Subcutaneous abdominal adipose tissue (tissue), 5 donors: ENCODE measurements around the gene ZFYVE27.

Experiments
- H3K27ac ChIP-seq: one replicate; pipeline ENCODE4 v1.7.0; 2013; ENCODE audit warnings: low read depth, mild to moderate bottlenecking, inconsistent platforms, low read length, moderate library complexity
- H3K27me3 ChIP-seq, 5 donors: one replicate each; pipeline ENCODE4 v1.7.0; 2013; ENCODE audit warnings: low read length in 5 of 5, inconsistent platforms in 1 of 5; ENCODE audit not compliant: control insufficient read depth in 5 of 5, insufficient read depth in 4 of 5
- H3K36me3 ChIP-seq, 5 donors: one replicate each; pipeline ENCODE4 v1.7.0; 2013; ENCODE audit warnings: low read length in 5 of 5; ENCODE audit not compliant: control insufficient read depth in 5 of 5, insufficient read depth in 5 of 5
- H3K4me1 ChIP-seq, 5 donors: one replicate each; pipeline ENCODE4 v1.7.0; 2013; ENCODE audit warnings: low read length in 5 of 5, mild to moderate bottlenecking in 3 of 5, moderate library complexity in 1 of 5; ENCODE audit not compliant: control insufficient read depth in 5 of 5, insufficient read depth in 5 of 5
- H3K4me3 ChIP-seq, 5 donors: one replicate each; pipeline ENCODE4 v1.7.0; 2013; ENCODE audit warnings: low read length in 5 of 5, low read depth in 1 of 5
- H3K9ac ChIP-seq, 5 donors: one replicate each; pipeline ENCODE4 v1.7.0; 2013; ENCODE audit warnings: low read length in 5 of 5, mild to moderate bottlenecking in 4 of 5, moderate library complexity in 3 of 5
- H3K9me3 ChIP-seq, 5 donors: one replicate each; pipeline ENCODE4 v1.7.0; 2013; ENCODE audit warnings: low read length in 5 of 5; ENCODE audit not compliant: control insufficient read depth in 5 of 5
- donor health status: healthy.
- donor health status: healthy.
- donor health status: healthy.
- donor health status: healthy.
- donor health status: healthy.

The ZFYVE27 gene

DNA sequence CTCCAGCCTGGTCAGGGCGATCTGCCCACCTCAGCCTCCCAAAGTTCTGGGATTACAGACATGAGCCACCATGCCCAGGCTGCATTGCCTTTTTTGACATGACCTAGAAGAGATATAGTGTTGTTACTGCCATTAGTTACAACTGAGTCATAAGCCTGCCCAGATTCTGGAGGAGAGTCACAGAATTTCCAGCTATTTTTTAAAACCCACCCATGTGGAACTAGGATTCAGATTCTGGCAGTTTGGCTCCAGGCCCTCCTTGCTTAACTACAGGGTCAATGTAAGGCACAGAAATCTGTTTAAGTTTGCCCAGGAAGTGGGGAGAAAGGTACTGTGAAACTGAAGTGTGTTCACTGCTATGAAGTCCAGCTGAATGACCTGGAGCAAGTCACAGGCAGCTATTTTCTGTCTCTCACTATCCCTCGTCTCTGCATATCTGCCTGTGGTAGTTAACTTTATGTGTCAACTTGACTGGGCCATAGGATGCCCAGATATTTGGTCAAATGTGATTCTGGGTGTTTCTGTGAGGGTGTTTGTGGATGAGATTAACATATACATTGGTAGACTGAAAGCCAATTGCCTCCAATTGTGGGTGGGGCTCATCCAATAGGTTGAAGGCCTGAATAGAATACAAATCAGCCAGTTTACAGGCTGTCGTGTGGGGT, 31.8 kb upstream of the ZFYVE27 start:
- H3K4me1 ChIP-seq: peaks cover 0 to 12% (median 10%) of the 10 kb centered on the region in 5 donors
- peaks cover 0 to 4% (median 0%) of the 10 kb centered on the region in 5 donors for H3K27me3 ChIP-seq
- no peaks in the 10 kb centered on the region for H3K36me3 ChIP-seq
- no peak overlapping the region for H3K9ac ChIP-seq
- H3K4me3 ChIP-seq: no peak overlapping the region
- no peaks in the 10 kb centered on the region for H3K9me3 ChIP-seq
- H3K27ac ChIP-seq: no peak overlapping the region

DNA sequence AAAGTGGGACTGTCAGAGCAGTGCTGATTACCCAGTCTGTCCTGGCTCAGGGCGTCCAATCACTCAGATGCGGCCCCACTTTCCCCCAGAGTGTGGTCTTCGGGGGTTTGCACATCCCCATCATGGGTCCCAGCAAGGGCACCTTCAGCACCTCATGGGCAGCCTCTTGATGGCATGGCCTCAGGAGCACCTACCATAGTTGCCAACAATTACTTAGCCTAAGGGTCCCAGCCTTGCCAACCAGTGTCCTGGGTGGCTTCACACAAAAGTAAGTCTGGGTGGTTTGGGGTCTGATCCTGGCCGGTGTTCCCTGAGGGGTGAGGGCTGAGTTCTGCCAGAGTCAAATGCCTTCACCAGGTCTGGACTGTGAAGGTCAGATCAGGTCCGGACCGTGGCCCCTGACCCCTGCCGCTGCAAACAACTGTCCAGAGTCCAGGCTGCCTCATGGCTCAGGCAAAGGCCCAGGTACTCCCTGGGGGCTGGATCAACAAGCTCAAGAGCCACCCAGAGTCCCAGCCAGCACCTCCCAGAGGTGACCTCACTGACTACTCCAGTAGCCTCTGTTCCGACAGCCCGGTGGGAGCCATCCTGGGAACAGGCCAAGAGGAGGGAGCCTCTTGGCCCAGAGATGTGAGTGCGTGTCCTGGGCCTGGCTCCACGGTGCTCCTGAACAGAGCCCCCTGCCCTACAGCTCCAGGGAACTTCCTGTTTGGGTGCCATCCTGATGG, 29.6 kb upstream of the ZFYVE27 start:
- Histone ChIP-seq H3K27ac (no peak overlapping the region), H3K9ac (no peak overlapping the region)

DNA sequence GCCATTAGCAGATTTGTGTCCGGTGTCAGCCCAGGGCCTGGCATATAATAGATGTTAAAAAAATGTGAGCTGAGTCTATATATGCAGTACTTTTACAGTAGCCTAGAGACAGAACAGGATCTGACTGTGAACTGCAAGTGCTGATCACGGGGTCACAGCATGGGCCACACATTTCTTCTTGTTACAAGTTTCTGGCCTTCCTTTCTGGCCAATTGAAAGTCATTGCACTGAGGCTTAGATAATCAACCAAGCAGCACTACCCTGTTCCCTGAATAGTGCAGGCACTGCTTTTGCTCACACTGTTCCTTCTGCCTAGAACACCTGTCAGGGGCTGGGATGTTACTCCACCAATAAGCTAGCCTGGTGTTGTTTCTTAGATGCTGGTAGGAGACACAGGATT, 28.8 kb upstream of the ZFYVE27 start:
- Histone ChIP-seq H3K9ac (peak overlapping the region in 1 of 5 donors; percentile 26), H3K27ac (no peak overlapping the region), H3K4me1 (peaks cover 5 to 29% (median 22%) of the 10 kb centered on the region in 5 donors), H3K36me3 (no peaks in the 10 kb centered on the region), H3K9me3 (no peaks in the 10 kb centered on the region), H3K4me3 (no peak overlapping the region), H3K27me3 (no peaks in the 10 kb centered on the region)

More for the DNA sequence above, 29.6 kb upstream of the ZFYVE27 start:
- H3K9me3 ChIP-seq: no peaks in the 10 kb centered on the region
- H3K4me1 ChIP-seq: peaks cover 5 to 22% (median 14%) of the 10 kb centered on the region in 5 donors
- no peaks in the 10 kb centered on the region for H3K36me3 ChIP-seq
- no peaks in the 10 kb centered on the region for H3K27me3 ChIP-seq
- no peak overlapping the region for H3K4me3 ChIP-seq

- H3K27ac ChIP-seq: no peak overlapping the region
- peaks cover 5 to 38% (median 29%) of the 10 kb centered on the region in 5 donors for H3K4me1 ChIP-seq
- H3K27me3 ChIP-seq: no peaks in the 10 kb centered on the region
- H3K9me3 ChIP-seq: no peaks in the 10 kb centered on the region
- no peak overlapping the region for H3K4me3 ChIP-seq
- no peaks in the 10 kb centered on the region for H3K36me3 ChIP-seq
- H3K9ac ChIP-seq: no peak overlapping the region
These were observed 27.7 kb upstream of the ZFYVE27 start for GRCh38 chr10:97708976-97709946.

DNA sequence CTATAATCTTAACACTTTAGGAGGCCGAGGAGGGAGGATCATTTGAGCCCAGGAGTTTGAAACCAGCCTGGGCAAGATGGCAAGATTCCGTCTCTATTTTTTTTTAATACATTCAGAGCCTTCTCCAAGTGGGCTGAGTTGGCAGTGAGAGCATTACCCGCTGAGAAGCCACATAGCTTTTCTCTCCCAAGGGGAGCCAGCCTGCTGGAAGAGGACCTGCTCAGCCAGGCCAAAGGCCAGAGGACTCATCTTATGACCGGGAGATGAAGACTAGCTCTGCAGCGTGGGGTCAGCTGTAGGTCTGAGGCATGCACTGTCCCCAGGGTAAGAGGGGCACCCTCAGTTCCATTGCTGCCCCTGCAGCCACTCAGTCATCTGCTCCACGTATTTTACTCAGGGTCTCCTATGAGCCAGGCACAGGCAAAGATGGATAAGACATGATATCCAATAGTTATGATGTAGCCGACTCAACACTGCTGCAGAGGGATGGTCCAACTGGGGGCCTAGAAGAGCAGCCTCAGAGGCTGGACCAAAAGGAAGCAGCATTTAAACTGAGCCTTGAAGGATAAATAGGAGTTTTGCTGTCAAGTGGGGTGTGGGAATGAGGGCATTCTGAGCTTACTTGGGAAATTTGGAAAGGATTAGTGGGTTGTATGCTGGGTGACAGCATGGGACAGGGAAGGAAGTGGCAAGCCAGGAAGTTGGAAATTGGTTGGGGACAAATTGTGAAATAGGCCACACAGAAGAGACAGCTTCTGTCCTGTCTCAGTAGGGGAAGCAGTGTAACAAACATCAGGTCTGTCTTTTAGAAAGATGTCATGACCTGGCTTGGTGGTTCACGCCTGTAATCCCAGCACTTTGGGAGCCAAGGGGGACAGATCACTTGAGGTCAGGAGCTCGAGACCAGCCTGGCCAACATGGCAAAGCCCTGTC, 25.0 kb upstream of the ZFYVE27 start:
- Histone ChIP-seq H3K9me3 (no peaks in the 10 kb centered on the region), H3K27me3 (no peaks in the 10 kb centered on the region), H3K4me3 (no peak overlapping the region), H3K27ac (no peak overlapping the region), H3K9ac (peak overlapping the region in 1 of 5 donors; percentile 16), H3K4me1 (peaks cover 5 to 59% (median 47%) of the 10 kb centered on the region in 5 donors), H3K36me3 (no peaks in the 10 kb centered on the region)

DNA sequence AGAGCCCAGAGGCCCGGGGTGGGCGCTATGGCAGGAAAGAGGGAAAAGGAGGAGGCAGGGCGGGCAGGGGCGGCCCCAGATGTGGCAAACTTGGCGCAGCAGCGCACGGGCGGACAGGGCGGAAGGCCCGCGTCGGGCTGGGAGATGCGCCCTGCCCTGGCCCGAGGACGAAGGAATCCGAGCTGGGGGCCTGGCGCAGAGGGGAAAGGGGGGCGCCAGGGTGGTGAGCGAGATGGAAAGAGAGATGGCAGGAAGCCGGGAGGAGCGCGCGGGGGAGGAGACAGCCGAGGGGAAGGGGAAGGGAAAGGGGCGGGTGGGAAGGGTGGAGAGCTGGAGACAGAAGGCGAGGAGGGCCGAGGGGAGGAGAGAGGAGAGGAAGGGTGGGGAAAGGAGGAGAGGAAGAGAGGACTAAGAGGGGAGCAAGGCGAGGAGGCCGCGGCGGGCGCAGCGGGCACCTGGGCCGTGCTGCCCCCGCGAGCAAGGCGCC, 23.5 kb upstream of the ZFYVE27 start, which contains the start of gene MARVELD1:
MARVELD1 (plus strand) TSS at position 392 of the 487 bp plus-strand sequence. CDS start 147 bp downstream, outside the sequence.
- Histone ChIP-seq H3K9me3 (no peaks in the 10 kb centered on the region), H3K4me3 (peak within 1 kb of the TSS in 4 of 5 donors; percentile 70 to 85 (median 76)), H3K27me3 (no peaks in the 10 kb centered on the region), H3K4me1 (peaks cover 9 to 59% (median 55%) of the 10 kb centered on the region in 5 donors), H3K27ac (peak within 1 kb of the TSS; percentile 54), H3K36me3 (peaks cover 0 to 9% (median 4%) of the 10 kb centered on the region in 5 donors), H3K9ac (peak within 1 kb of the TSS in 3 of 5 donors; percentile 55 to 65 (median 65))

DNA sequence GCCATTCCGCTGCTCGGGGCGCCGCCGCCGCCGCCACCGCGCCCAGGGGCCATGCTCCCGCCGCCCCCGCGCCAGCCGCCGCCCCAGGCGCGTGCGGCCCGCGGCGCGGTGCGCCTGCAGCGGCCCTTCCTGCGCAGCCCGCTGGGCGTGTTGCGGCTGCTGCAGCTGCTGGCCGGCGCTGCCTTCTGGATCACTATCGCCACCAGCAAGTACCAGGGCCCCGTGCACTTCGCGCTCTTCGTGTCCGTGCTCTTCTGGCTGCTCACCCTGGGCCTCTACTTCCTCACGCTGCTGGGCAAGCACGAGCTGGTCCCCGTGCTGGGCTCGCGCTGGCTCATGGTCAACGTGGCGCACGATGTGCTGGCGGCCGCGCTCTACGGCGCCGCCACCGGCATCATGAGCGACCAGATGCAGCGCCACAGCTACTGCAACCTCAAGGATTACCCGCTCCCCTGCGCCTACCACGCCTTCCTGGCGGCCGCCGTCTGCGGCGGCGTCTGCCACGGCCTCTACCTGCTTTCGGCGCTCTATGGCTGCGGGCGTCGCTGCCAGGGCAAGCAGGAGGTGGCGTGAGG, 23.0 kb upstream of the ZFYVE27 start:
- peak overlapping the region; percentile 54 for H3K27ac ChIP-seq
- H3K4me1 ChIP-seq: peaks cover 13 to 64% (median 60%) of the 10 kb centered on the region in 5 donors
- peaks cover 0 to 9% (median 4%) of the 10 kb centered on the region in 5 donors for H3K36me3 ChIP-seq
- no peaks in the 10 kb centered on the region for H3K27me3 ChIP-seq
- H3K4me3 ChIP-seq: peak overlapping the region in 4 of 5 donors; percentile 70 to 85 (median 76)
- H3K9ac ChIP-seq: peak overlapping the region in 3 of 5 donors; percentile 55 to 65 (median 65)
- no peaks in the 10 kb centered on the region for H3K9me3 ChIP-seq

- H3K27me3 ChIP-seq: no peaks in the 10 kb centered on the region
- peak overlapping the region in 3 of 5 donors; percentile 55 to 65 (median 65) for H3K9ac ChIP-seq
- H3K27ac ChIP-seq: peak overlapping the region; percentile 54
- peak overlapping the region; percentile 67 to 85 (median 75) for H3K4me3 ChIP-seq
- peaks cover 0 to 9% (median 4%) of the 10 kb centered on the region in 5 donors for H3K36me3 ChIP-seq
- peaks cover 13 to 60% (median 59%) of the 10 kb centered on the region in 5 donors for H3K4me1 ChIP-seq
- H3K9me3 ChIP-seq: no peaks in the 10 kb centered on the region
These were observed 22.3 kb upstream of the ZFYVE27 start for GRCh38 chr10:97714401-97715258.
